ENCODE results near the gene MRPL1. TPM values are rescaled to one million over a fixed set of nuclear protein-coding genes. Genes with fewer than 3 reads are reported as not detected.

Gene MRPL1
- total and polyA plus RNA-seq, 4 donors, result 10.5 to 20.6 (median 16.1) TPM

DNA sequence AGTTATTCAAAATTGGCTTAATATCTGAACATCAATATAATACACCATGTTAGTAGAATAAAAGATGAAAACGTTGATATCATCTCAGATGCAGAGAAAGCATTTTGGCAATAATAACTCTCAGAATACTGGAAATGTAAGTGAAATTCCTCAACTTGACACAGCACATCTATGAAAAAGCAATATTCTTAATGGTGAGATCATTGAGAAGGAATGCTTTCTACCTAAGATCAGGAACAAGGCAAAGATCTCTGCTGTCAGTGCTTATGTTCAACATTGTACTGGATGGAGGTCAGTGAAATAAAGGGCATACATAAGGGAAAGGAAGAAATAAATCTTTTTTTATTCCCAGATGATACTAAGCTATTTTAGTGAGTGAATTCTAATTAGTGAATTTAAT, 40.6 kb downstream of the MRPL1 start:
- no peak for TF ChIP-seq RXRA (IDR thresholded peaks at IDR 0.05)
- no peak for TF ChIP-seq GABPA (IDR thresholded peaks at IDR 0.05 in 1 of 2, conservative IDR thresholded peaks at IDR 0.05 in 1 of 2)
- no peak for TF ChIP-seq FOXA2 (IDR thresholded peaks at IDR 0.05)
- TF ChIP-seq ATF3 (IDR thresholded peaks at IDR 0.05), result no peak
- TF ChIP-seq, protein P1, sequence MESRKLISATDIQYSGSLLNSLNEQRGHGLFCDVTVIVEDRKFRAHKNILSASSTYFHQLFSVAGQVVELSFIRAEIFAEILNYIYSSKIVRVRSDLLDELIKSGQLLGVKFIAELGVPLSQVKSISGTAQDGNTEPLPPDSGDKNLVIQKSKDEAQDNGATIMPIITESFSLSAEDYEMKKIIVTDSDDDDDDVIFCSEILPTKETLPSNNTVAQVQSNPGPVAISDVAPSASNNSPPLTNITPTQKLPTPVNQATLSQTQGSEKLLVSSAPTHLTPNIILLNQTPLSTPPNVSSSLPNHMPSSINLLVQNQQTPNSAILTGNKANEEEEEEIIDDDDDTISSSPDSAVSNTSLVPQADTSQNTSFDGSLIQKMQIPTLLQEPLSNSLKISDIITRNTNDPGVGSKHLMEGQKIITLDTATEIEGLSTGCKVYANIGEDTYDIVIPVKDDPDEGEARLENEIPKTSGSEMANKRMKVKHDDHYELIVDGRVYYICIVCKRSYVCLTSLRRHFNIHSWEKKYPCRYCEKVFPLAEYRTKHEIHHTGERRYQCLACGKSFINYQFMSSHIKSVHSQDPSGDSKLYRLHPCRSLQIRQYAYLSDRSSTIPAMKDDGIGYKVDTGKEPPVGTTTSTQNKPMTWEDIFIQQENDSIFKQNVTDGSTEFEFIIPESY (IDR thresholded peaks at IDR 0.05), result no peak
- no peak for TF ChIP-seq HNF4G (IDR thresholded peaks at IDR 0.05)
- TF ChIP-seq, protein P2, sequence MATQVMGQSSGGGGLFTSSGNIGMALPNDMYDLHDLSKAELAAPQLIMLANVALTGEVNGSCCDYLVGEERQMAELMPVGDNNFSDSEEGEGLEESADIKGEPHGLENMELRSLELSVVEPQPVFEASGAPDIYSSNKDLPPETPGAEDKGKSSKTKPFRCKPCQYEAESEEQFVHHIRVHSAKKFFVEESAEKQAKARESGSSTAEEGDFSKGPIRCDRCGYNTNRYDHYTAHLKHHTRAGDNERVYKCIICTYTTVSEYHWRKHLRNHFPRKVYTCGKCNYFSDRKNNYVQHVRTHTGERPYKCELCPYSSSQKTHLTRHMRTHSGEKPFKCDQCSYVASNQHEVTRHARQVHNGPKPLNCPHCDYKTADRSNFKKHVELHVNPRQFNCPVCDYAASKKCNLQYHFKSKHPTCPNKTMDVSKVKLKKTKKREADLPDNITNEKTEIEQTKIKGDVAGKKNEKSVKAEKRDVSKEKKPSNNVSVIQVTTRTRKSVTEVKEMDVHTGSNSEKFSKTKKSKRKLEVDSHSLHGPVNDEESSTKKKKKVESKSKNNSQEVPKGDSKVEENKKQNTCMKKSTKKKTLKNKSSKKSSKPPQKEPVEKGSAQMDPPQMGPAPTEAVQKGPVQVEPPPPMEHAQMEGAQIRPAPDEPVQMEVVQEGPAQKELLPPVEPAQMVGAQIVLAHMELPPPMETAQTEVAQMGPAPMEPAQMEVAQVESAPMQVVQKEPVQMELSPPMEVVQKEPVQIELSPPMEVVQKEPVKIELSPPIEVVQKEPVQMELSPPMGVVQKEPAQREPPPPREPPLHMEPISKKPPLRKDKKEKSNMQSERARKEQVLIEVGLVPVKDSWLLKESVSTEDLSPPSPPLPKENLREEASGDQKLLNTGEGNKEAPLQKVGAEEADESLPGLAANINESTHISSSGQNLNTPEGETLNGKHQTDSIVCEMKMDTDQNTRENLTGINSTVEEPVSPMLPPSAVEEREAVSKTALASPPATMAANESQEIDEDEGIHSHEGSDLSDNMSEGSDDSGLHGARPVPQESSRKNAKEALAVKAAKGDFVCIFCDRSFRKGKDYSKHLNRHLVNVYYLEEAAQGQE (IDR thresholded peaks at IDR 0.05), result no peak
- TF ChIP-seq HNF4A (conservative IDR thresholded peaks at IDR 0.05), result no peak
- TF ChIP-seq JUND (IDR thresholded peaks at IDR 0.05), result no peak
- DNase-seq (ENCODE audit: low spot score), result no peak
- H3K4me1 ChIP-seq (ENCODE audit: control insufficient read depth in 4 of 4, insufficient read depth in 4 of 4, low read length in 3 of 4), result no peaks in the 10 kb centered on the region
- no peak overlapping the region for H3K27ac ChIP-seq (ENCODE audit: low read depth in 1 of 2, low read length in 2 of 2)
- H3K9me3 ChIP-seq (ENCODE audit: control insufficient read depth in 4 of 4, low read length in 3 of 4), result no peaks in the 10 kb centered on the region
- H3K36me3 ChIP-seq (ENCODE audit: control insufficient read depth in 4 of 4, insufficient read depth in 3 of 4, low read depth in 1 of 4, low read length in 3 of 4), result peaks cover 0 to 3% (median under 1%) of the 10 kb centered on the region in 4 donors
- no peaks in the 10 kb centered on the region for H3K27me3 ChIP-seq (ENCODE audit: control insufficient read depth in 4 of 4, insufficient read depth in 4 of 4, low read length in 3 of 4)
- no peak overlapping the region for H3K9ac ChIP-seq (ENCODE audit: low read depth in 1 of 2, low read length in 2 of 2)
- no peak overlapping the region for H3K4me3 ChIP-seq (ENCODE audit: low read depth in 1 of 3, low read length in 3 of 3)
- 97% methylated on average over 1 of the region's 1 CpG for WGBS

DNA sequence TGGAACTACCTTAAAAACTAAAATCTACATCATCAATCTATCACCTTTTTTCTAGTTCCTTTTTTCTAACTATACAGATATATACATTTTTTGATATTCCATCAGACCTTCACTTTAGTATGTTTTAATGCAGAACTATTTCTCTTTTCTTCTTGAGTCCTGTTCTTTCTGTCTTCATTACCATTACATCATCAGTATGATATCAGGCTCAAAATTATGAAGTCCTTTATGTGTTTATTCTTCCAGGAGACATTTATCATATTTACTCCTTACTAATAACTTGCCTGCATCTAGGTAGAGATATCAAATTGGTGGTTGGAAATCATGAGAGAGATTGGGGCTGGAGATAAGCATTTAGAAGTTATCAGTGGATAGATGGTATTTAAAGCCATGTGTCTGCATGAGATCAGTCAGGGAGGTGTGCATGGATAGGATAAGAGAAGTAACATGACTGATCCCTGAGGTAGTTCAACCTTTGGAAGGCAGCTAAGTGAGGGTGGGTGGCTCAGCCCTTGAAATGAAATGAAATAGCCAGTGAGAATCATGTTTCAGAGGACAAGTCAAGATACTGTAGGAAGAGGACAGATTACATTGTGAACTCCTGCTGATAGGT, 43.1 kb downstream of the MRPL1 start:
- no peak for DNase-seq (ENCODE audit: low spot score)
- H3K9me3 ChIP-seq (ENCODE audit: control insufficient read depth in 4 of 4, low read length in 3 of 4), result no peaks in the 10 kb centered on the region
- no peak overlapping the region for H3K27ac ChIP-seq (ENCODE audit: low read depth in 1 of 2, low read length in 2 of 2)
- no peak for TF ChIP-seq JUND (IDR thresholded peaks at IDR 0.05)
- no peak for TF ChIP-seq FOXA2 (IDR thresholded peaks at IDR 0.05)
- TF ChIP-seq NR2F2 (IDR thresholded peaks at IDR 0.05), result no peak
- TF ChIP-seq EGR1 (IDR thresholded peaks at IDR 0.05; ENCODE audit: low read depth in 2 of 2), result no peak
- TF ChIP-seq YY1 (IDR thresholded peaks at IDR 0.05), result no peak
- H3K36me3 ChIP-seq (ENCODE audit: control insufficient read depth in 4 of 4, insufficient read depth in 3 of 4, low read depth in 1 of 4, low read length in 3 of 4), result peaks cover 0 to 9% (median 3%) of the 10 kb centered on the region in 4 donors
- no peak overlapping the region for H3K9ac ChIP-seq (ENCODE audit: low read depth in 1 of 2, low read length in 2 of 2)
- H3K27me3 ChIP-seq (ENCODE audit: control insufficient read depth in 4 of 4, insufficient read depth in 4 of 4, low read length in 3 of 4), result no peaks in the 10 kb centered on the region
- no peaks in the 10 kb centered on the region for H3K4me1 ChIP-seq (ENCODE audit: control insufficient read depth in 4 of 4, insufficient read depth in 4 of 4, low read length in 3 of 4)
- H3K4me3 ChIP-seq (ENCODE audit: low read depth in 1 of 3, low read length in 3 of 3), result no peak overlapping the region

GRCh38 chr4:77910676-77911075, 48.0 kb downstream of the MRPL1 start:
- H3K27me3 ChIP-seq (ENCODE audit: control insufficient read depth in 4 of 4, insufficient read depth in 4 of 4, low read length in 3 of 4), result no peaks in the 10 kb centered on the region
- no peak overlapping the region for H3K9ac ChIP-seq (ENCODE audit: low read depth in 1 of 2, low read length in 2 of 2)
- peaks cover 0 to 12% (median 3%) of the 10 kb centered on the region in 4 donors for H3K36me3 ChIP-seq (ENCODE audit: control insufficient read depth in 4 of 4, insufficient read depth in 3 of 4, low read depth in 1 of 4, low read length in 3 of 4)
- no peaks in the 10 kb centered on the region for H3K4me1 ChIP-seq (ENCODE audit: control insufficient read depth in 4 of 4, insufficient read depth in 4 of 4, low read length in 3 of 4)
- no peak for TF ChIP-seq HNF4G (IDR thresholded peaks at IDR 0.05)
- TF ChIP-seq FOXA2 (IDR thresholded peaks at IDR 0.05), result no peak
- no peak for TF ChIP-seq ATF3 (IDR thresholded peaks at IDR 0.05)
- no peak for TF ChIP-seq GABPA (IDR thresholded peaks at IDR 0.05 in 1 of 2, conservative IDR thresholded peaks at IDR 0.05 in 1 of 2)
- no peak for TF ChIP-seq YY1 (IDR thresholded peaks at IDR 0.05)
- TF ChIP-seq RAD21 (IDR thresholded peaks at IDR 0.05), result no peak
- no peak for DNase-seq (ENCODE audit: low spot score)
- H3K4me3 ChIP-seq (ENCODE audit: low read depth in 1 of 3, low read length in 3 of 3), result no peak overlapping the region
- H3K27ac ChIP-seq (ENCODE audit: low read depth in 1 of 2, low read length in 2 of 2), result no peak overlapping the region
- H3K9me3 ChIP-seq (ENCODE audit: control insufficient read depth in 4 of 4, low read length in 3 of 4), result no peaks in the 10 kb centered on the region
